Vagina (tissue), 2 donors: ENCODE data around the gene ILF3. TPM values are rescaled to one million over a fixed set of nuclear protein-coding genes. Genes with fewer than 3 reads are reported as not detected.

Experiments
- DNase-seq, 2 donors: peaks; one replicate each; pipeline ENCODE4 v3.0.0-alpha.2; 2017; ENCODE audit errors: extremely low spot score in 2 of 2
- H3K27ac ChIP-seq: fragments of 200-600 bp; sonication (generic); one replicate; pipeline ENCODE4 v1.5.1; 2019
- H3K27me3 ChIP-seq: fragments of 200-600 bp; sonication (generic); one replicate; pipeline ENCODE4 v1.5.1; 2019
- H3K36me3 ChIP-seq, 2 donors: fragments of 200-600 bp; sonication (generic); one replicate each; pipeline ENCODE4 v1.5.1; 2017 to 2019
- H3K4me1 ChIP-seq: fragments of 200-600 bp; sonication (generic); one replicate; pipeline ENCODE4 v1.5.1; 2019
- H3K4me3 ChIP-seq, 2 donors: fragments of 200-600 bp; sonication (generic); 1 replicate in 1 of 2; 2 replicates in 1 of 2; pipeline ENCODE4 v1.5.1; 2016 to 2019
- H3K9me3 ChIP-seq: fragments of 200-600 bp; sonication (generic); one replicate; pipeline ENCODE4 v1.5.1; 2019
- POLR2A ChIP-seq, 2 donors: fragments of 450-650 bp; IDR thresholded peaks; one replicate each; pipeline ENCODE4 v1.6.1; 2017; ENCODE audit warnings: antibody characterized with exemption in 2 of 2, mild to moderate bottlenecking in 2 of 2, moderate library complexity in 2 of 2
- POLR2AphosphoS5 ChIP-seq, 2 donors: sonication (generic); formaldehyde crosslinking; IDR thresholded peaks; one replicate each; pipeline ENCODE4 v1.9.0; 2017; ENCODE audit warnings: antibody characterized with exemption in 2 of 2, mild to moderate bottlenecking in 2 of 2, low read depth in 1 of 2; ENCODE audit not compliant: insufficient read depth in 1 of 2
- intact Hi-C: fragments of 100-400 bp; cut with DNase I; formaldehyde crosslinking; loops from one replicate; pipeline ENCODE4 v1.15.1; 2023
- total RNA-seq: library from RNA; depleted of rRNA; stranded (reverse); fragments of >200 nt; gene quantifications from one replicate; pipeline ENCODE4 v1.2.3, GENCODE V29; 2016
- TF ChIP-seq, protein P1 (sequence below), 3 experiments: fragments of 450-650 bp in 2 of 3; fragments of 200-600 bp in 1 of 3; sonication (generic) in 1 of 3; IDR thresholded peaks; one replicate each; pipeline ENCODE4 v1.5.1; 2017 to 2019; ENCODE audit warnings: antibody characterized with exemption in 3 of 3, mild to moderate bottlenecking in 2 of 3, moderate library complexity in 2 of 3

ILF3 gene
- total RNA-seq, 1 donor from 2014 or later: 125 TPM

GRCh38 chr19:10646456-10647159, 7.5 kb upstream of the ILF3 start:
- no peak overlapping the region for H3K27ac ChIP-seq
- no peak overlapping the region for H3K4me3 ChIP-seq
- TF ChIP-seq, protein P1, sequence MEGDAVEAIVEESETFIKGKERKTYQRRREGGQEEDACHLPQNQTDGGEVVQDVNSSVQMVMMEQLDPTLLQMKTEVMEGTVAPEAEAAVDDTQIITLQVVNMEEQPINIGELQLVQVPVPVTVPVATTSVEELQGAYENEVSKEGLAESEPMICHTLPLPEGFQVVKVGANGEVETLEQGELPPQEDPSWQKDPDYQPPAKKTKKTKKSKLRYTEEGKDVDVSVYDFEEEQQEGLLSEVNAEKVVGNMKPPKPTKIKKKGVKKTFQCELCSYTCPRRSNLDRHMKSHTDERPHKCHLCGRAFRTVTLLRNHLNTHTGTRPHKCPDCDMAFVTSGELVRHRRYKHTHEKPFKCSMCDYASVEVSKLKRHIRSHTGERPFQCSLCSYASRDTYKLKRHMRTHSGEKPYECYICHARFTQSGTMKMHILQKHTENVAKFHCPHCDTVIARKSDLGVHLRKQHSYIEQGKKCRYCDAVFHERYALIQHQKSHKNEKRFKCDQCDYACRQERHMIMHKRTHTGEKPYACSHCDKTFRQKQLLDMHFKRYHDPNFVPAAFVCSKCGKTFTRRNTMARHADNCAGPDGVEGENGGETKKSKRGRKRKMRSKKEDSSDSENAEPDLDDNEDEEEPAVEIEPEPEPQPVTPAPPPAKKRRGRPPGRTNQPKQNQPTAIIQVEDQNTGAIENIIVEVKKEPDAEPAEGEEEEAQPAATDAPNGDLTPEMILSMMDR (IDR thresholded peaks at IDR 0.05): no peak
- TF ChIP-seq POLR2AphosphoS5 (IDR thresholded peaks at IDR 0.05; ENCODE audit: insufficient read depth in 1 of 2, low read depth in 1 of 2) (no peak), POLR2A (IDR thresholded peaks at IDR 0.05) (no peak)
- DNase-seq: no peak
- H3K9me3 ChIP-seq: no peaks in the 10 kb centered on the region
- intact Hi-C loops: no loop called here
- peaks cover 18% of the 10 kb centered on the region for H3K4me1 ChIP-seq
- H3K27me3 ChIP-seq: no peaks in the 10 kb centered on the region
- peaks cover 0 to 9% of the 10 kb centered on the region in 2 donors for H3K36me3 ChIP-seq

DNA sequence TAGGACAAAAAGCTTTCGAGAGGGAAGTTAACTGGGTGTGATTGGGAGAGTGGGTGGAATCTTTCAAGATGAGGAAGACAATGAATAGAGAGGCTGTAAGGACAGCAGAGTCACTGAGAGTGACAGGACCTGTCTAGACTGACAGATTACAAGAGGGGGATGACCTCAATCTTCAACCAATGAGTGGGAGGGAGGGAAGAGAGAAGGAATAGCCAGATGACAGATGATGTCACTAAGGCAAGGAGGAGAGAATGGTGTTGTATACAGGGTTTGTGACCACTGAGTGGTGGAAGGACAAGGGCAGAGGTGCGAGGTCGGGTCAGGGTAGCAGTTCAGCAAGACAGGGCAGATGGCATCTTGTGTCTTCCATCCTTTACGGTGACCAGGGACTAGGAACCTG, 5.8 kb upstream of the ILF3 start:
- TF ChIP-seq POLR2A (IDR thresholded peaks at IDR 0.05) (no peak), POLR2AphosphoS5 (IDR thresholded peaks at IDR 0.05; ENCODE audit: insufficient read depth in 1 of 2, low read depth in 1 of 2) (no peak)
- TF ChIP-seq, protein P1 (IDR thresholded peaks at IDR 0.05): no peak
- intact Hi-C loops: no loop called here
- DNase-seq: no peak
- no peaks in the 10 kb centered on the region for H3K9me3 ChIP-seq
- peaks cover 27% of the 10 kb centered on the region for H3K4me1 ChIP-seq
- H3K27me3 ChIP-seq: no peaks in the 10 kb centered on the region
- H3K4me3 ChIP-seq: no peak overlapping the region
- no peak overlapping the region for H3K27ac ChIP-seq
- H3K36me3 ChIP-seq: no peaks in the 10 kb centered on the region

DNA sequence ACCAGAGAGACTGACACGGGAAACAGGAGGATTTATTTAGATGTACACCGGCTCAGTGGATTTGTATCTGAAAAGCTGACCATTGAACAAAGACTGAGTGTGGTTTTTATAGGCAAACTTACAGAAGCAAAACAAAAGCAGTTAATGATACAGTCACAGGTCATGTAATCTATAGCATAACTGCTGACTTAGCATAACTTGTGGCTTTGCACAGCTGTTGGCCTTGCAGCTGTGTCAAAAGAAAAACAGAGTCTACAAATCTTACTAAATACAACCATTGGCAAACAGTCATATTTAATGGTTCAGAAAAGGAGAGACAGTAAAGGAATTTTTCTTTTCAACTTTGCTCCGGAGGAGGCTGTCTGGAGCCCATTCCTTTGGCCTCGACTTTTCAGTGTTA, 2.3 kb upstream of the ILF3 start:
- H3K36me3 ChIP-seq: no peaks in the 10 kb centered on the region
- H3K27ac ChIP-seq: no peak overlapping the region
- no peaks in the 10 kb centered on the region for H3K9me3 ChIP-seq
- TF ChIP-seq, protein P1 (IDR thresholded peaks at IDR 0.05): no peak
- no peak for TF ChIP-seq POLR2A (IDR thresholded peaks at IDR 0.05)
- no peak for TF ChIP-seq POLR2AphosphoS5 (IDR thresholded peaks at IDR 0.05; ENCODE audit: insufficient read depth in 1 of 2, low read depth in 1 of 2)
- H3K27me3 ChIP-seq: no peaks in the 10 kb centered on the region
- H3K4me3 ChIP-seq: no peak overlapping the region
- no peak for DNase-seq
- intact Hi-C loops: no loop called here
- H3K4me1 ChIP-seq: peaks cover 33% of the 10 kb centered on the region

DNA sequence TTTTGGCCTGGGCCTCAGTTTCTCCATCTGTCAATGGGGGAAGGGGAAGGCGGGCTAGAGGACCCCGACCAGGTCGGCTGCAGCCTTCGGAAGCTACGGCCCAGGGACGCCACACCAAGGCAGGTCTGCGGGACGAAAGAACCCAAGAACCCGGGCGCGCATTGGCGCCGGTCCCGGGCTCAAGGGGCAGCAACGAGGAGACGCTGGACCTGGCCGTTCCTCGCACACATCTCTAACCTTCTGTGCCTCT, 739 bp upstream of the ILF3 start:
- intact Hi-C loops: no loop called here
- no peaks in the 10 kb centered on the region for H3K9me3 ChIP-seq
- no peaks in the 10 kb centered on the region for H3K36me3 ChIP-seq
- no peak for TF ChIP-seq POLR2AphosphoS5 (IDR thresholded peaks at IDR 0.05; ENCODE audit: insufficient read depth in 1 of 2, low read depth in 1 of 2)
- TF ChIP-seq POLR2A (IDR thresholded peaks at IDR 0.05): no peak
- TF ChIP-seq, protein P1 (IDR thresholded peaks at IDR 0.05): no peak
- peak overlapping the region; percentile 66 to 91 for H3K4me3 ChIP-seq
- H3K27ac ChIP-seq: peak overlapping the region; percentile 94
- no peak for DNase-seq
- no peaks in the 10 kb centered on the region for H3K27me3 ChIP-seq
- H3K4me1 ChIP-seq: peaks cover 49% of the 10 kb centered on the region

GRCh38 chr19:10654610-10655456, 687 bp downstream of the ILF3 start:
- intact Hi-C loops: no loop called here
- DNase-seq: no peak
- peaks cover 63% of the 10 kb centered on the region for H3K4me1 ChIP-seq
- no peak for TF ChIP-seq POLR2A (IDR thresholded peaks at IDR 0.05)
- no peak for TF ChIP-seq POLR2AphosphoS5 (IDR thresholded peaks at IDR 0.05; ENCODE audit: insufficient read depth in 1 of 2, low read depth in 1 of 2)
- TF ChIP-seq, protein P1 (IDR thresholded peaks at IDR 0.05): no peak
- H3K36me3 ChIP-seq: no peaks in the 10 kb centered on the region
- H3K4me3 ChIP-seq: peak overlapping the region; percentile 67 to 91
- H3K9me3 ChIP-seq: no peaks in the 10 kb centered on the region
- no peaks in the 10 kb centered on the region for H3K27me3 ChIP-seq
- peak overlapping the region; percentile 94 for H3K27ac ChIP-seq
